Glomerular visceral epithelial cell (primary cell): ENCODE data around the gene S100A7.
"Not testable (repeated sequence)": the region's sequence is repeated elsewhere in the genome, so short reads cannot be mapped to it uniquely, and the experiment has no call there.

Source experiments
- DNase-seq: peaks from one replicate; pipeline ENCODE4 v3.0.0-alpha.2; 2016; ENCODE audit errors: extremely low spot score

Gene S100A7

DNA sequence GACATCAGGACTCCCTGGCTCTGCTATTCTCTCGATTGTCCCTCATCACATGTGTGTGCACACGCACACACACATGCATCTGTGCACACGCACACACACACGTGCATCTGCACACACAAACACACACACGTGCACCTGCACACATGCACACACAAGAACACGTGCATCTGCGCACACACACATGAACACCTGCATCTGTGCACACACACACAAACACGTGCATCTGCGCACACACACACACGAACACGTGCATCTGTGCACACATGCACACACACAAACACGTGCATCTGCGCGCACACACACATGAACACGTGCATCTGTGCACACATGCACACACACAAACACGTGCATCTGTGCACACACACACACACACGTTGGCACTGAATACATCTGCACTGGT lies 29.4 kb downstream of the S100A7 start:
- DNase-seq, result no peak

DNA sequence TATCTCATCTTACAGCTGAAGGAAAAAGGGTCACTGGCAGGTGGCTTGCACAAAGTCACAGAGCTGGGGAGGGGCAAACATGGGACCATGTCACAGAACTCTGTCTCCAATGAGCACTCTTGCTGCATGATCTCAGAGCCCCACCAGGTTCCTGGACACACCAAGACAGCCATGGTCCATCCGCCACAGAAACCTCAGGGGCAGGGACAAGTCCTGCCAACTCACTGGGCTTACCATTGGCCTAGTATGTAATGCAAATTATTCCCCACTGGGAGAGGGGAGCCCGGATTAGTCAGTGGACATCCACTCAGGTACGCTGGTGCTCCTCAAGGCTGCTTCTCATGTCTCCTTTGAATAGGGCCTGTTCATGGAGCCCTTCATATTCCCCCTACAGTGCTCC lies 29.9 kb downstream of the S100A7 start:
- DNase-seq, result no peak

DNA sequence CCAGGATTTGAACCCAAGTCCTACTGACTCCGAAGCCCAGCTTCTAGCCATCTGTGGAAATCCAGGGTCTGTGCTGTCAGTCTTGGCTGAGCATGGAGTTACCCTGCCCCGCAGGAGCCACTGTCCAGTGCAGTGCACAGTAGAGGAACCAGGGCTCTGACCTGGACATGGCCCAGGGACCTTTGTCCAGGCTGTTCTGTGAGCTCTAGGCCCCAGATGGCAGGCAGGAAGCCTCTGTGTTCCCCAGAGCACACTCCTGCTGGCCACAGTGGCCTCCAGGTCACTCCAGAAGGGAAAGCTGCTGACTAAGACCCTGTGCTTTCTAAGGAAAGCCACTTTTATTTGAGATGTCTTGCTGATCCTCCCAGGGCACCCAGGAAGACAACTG lies 30.3 kb downstream of the S100A7 start:
- DNase-seq, result no peak

DNA sequence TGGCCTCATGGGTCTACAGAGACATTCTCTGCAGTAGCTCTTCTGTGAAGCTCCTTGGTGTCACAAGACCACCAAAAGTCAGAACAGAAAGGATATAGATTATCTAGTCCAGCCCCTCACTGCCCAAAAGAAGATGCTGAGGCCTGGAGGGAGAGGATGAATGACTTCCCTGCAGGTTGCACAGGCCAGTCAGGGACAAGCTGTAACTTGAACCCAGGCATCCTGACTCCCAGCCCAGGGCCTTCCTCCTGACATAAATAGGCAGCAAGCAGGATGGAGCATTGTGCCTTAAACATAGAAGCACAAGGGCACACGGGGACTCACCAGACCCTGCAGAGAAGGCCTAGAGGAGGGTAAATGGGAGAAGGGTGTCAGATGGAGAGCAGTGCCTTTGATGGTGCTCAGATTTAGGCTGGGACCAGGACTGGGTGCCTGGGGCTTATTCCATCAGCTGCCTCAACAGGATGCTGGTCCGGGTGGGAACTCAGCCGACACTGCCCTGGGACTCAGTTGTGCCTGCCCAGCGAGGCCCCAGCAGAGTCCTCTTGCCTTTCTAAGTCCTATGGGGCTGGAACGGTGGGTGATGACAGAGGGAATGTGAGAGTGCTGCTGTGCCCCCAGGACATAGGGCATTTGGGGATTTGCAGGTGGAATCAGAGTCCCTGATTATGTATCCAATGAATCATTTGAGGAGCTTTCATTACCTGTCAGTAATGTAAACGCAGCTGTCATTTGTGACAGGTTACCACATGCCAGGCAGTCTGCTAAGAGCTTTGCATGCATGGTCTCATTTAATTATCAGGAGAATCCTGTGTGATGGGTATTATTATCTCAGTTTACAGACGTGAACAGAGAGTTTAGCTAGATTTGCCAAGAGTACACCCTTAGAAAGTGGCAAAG lies 30.9 kb downstream of the S100A7 start:
- DNase-seq, result no peak

DNA sequence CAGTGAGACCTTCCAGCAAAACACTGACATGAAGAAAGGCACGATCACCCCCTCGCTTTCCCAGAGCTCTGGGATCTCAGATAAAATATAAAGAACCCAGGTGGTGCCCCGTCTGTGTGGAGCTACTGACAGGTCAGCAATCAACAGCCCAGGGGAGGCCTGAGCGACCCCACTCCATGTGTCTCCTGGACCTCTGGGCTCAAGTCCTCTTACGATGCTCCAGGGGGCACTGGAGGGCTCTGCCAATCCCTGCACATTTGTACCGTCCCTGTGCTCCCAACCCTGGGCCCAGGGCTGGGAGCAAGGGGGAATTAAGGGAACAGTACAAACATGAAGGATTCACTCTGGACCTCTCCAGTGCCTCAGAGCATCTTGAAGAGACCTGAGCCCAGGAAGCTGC lies 31.7 kb downstream of the S100A7 start:
- no peak for DNase-seq

DNA sequence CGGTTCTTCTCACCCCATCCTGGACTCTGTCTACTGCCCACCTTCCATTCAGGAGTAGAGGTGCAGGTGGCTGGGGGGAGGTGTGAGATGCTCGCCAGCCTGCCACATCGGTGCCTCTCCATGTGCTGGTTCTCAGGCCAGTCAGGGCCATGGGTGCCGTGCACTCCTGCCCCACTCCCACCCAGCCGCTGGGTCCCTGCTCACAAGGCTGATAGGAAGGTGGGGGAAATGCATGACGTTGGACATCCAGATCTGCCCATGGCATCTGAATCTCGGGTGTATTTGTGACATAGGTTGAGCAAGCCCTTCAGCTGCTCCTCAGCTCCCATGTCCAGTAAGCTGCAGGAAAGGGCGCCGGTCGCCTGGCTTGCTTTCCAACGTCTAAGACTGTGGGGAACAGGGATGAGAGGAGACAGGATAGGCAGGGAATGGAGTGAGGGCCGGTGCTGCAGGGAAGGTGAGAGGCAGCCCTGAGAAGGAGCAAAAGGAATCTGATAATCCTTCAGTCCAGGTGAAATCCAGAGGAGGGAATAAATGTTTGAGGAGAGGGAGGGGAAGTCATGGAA lies 32.3 kb downstream of the S100A7 start:
- no peak for DNase-seq

DNA sequence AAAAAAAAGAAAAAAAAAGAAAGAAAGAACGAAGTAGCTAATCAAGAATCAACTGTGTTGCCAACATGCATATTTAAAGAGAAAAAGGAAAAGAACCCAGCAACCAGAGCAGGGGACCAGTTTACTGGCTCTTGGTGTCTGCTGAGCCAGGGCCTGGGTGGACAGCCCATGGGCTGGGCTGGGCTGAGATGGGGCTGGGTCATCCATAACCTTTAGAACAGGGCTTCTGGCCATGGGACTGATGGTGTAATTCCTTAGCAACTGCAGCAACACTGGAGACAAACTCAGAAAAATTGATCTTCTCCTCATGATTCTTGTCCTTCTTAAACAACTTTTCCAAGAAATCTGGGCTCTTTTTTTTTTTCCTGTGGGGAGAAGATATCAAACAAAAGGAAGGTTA lies 33.6 kb downstream of the S100A7 start:
- no peak for DNase-seq

DNA sequence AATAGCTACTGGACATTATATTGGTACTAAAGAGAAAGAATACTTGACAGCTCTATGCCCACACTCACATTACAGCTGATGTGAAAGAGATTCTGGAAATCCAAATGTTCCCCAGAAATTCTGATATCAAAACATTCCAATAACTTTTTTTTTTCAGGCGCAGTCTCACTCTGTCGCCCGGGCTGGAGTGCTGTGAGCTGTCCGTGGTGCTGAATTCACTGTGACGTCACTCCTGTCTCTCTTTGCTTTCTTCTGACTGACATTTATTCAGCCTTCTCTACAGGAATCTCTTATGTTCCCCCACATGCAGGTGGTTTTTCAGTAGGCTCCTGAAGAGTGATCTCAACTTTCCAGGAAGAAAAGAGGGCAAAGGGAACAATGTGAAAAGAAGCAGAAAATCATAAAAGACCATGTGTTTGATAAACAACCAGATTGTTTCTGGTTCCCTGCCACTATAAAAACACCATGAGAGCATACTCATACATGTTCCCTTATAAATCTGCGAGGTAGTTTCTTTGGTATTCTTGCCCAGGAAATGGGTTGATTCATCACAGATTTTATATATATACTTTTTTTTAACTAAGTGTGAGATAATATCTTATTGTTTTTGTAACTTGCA lies 37.9 kb downstream of the S100A7 start:
- peak; percentile 64 for DNase-seq

DNA sequence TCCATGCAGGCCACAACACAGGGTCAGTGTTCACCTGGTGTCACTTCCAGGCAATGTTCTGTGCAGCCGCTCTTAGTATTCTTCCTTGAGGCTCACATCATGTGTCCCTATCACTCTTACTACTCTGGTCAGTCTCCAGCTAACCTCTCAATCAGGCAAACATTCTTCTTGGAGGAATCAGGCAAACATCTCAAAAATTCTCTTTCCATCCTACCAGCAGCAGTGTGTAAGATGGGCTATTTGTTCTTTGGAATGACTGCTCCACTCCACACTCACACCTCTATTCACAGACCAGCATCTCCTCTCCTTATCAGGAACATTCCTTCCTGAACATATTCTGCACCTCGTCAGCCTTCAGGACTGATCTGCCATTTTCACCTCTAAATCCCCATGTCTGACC lies 40.1 kb downstream of the S100A7 start:
- DNase-seq, result no peak

DNA sequence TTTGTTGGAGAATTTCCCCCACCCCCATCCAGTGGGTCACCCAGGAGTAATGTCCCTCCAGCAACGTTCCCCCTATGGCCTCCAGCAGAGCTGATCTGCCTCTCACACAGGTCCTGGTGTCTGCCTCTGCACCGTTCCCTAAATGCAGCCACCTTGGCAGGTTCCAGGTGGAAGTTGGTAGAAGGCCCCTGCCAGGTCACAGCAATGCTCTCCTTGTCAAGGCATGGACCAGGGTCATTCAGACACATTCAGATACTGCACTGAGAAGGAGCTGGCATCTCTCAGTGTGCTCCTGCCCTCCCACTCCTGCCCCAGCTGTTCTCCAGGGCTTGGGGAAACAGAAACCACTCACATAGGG lies 41.0 kb downstream of the S100A7 start:
- not testable (repeated sequence) for DNase-seq

DNA sequence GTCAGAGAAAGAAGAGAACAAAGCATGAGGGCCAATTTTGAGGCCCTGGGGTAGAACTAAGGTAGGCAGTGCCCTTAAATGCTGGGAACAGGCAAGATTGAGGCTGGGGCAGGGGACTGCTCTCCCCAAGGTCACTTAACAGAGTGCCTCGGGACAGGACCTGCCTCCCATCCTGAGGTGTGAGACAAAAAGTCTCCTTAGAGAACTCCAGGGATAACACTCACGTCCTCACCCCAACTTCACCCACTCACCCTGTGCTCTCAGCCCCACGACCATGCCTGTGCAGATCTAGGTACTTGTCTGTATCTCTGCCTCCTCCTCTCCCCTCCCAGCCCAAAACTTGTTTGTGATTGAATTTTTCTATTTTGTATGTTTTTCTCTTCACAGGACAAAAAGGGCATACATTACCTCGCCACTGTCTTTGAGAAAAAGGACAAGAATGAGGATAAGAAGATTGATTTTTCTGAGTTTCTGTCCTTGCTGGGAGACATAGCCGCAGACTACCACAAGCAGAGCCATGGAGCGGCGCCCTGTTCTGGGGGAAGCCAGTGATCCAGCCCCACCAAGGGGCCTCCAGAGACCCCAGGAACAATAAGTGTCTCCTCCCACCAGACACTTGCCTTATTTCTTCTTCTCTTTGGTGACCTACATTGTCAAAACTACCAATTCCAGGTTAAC lies 41.6 kb downstream of the S100A7 start:
- not testable (repeated sequence) for DNase-seq

DNA sequence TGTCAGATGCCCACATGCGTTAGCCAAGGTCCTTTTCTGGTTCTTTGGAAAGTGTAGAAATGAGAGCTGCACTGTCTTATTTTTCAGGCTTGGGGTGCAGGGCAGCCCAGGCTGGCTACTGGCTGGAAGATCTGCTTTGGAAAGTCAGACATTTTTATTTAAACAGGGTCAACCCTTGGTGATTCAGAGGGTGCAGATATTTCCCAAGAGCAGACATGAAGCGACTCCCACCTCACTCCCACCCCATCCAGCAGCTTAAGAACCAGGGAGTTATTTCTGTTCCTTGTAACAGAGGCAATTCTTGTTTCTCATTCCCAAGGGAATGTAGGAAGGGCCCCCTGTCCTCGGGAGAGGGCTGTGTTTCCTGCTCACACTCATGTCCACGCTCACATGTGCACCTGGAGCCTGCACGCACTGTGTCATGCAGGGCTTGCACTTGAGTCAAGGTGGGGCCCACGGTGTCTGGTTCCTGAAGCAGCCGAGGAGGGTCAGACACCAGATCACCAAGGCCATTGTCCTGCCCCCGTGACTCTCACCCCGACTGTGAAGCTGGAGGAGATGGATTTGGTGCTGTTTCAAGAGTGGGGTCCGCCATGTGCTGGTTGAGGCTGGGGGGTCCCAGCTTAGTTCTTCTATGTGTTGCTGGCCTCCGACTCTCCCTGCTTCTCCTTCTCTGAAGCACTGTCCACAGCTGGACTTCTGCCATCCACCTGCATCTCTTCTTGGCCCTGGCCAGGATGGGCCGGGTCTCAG lies 43.1 kb downstream of the S100A7 start:
- no peak for DNase-seq

DNA sequence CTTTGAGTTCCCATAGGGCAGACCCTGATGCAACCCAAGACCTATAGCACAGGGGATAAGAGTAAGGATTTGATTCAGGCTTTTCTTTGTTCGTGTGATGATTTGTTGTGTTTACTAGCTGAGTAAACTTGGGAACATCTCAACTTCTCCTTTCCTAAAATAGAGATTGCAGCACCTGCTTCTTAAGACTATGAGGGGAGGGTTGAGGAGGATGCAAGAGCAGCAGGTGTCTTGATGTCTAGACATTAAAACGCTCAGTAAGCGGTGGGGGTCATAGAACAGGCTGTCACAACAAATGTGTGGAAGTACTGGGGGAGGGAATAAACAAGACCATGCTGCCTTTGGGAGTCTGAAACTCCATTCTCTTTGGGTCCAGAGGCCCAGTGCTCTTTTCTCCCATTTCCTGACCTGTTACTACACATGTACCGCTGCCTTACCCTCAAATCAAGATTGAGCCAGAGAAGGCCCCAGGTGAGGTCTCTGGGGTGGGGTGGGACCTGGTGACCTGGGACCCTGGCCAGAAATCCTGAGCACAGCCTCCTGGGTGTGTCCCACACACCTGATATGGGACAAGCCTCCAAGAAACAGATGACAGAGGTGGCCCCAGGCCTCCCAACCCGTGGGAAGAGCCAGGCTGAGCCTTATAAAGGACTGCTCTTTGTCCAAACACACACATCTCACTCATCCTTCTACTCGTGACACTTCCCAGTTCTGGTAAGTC lies 44.4 kb downstream of the S100A7 start, which contains the start of gene S100A7A:
S100A7A (plus strand) TSS at position 671 of the 721 bp plus-strand sequence. CDS start 1,563 bp downstream, outside the sequence.
- DNase-seq, result no peak

DNA sequence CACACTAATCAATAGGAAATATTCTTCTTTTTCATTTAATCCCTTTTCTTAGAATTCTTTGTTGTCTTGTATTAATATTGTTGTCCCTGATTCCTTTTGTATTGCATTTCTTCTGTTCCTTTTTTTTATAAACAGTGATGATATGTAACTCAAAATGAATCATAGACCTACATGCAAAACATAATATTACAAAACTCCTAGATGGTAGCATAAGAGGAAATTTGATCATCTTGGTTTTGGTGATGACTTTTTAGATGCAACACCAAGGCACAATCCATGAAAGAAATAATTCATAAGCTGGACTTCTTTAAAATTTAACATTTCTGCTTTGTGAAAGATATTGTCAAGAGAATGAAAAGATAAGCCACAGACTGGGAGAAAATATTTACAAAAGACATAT lies 46.5 kb downstream of the S100A7 start:
- DNase-seq, result not testable (repeated sequence)
